ENCODE results near the gene IL1RAPL2.
"Not testable (repeated sequence)": the region's sequence is repeated elsewhere in the genome, so short reads cannot be mapped to it uniquely, and the experiment has no call there.

The IL1RAPL2 gene

DNA sequence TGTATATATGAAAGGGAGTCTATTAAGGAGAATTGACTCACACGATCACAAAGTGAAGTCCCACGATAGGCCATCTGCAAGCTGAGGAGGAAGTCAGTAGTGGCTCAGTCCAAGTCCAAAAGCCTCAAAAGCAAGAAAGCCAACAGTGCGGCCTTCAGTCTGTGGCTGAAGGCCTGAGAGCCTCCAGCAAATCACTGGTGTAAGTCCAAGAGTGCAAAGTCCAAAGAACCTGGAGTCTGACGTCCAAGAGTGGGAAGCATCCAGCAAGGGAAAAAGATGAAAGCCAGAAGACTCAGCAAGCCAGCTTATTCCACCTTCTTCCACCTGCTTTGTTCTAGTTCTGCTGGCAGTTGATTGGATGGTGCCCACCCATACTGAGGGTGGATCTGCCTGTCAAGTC, 104.1 kb downstream of the IL1RAPL2 start:
- no peak for DNase-seq (ENCODE audit: low read depth)

DNA sequence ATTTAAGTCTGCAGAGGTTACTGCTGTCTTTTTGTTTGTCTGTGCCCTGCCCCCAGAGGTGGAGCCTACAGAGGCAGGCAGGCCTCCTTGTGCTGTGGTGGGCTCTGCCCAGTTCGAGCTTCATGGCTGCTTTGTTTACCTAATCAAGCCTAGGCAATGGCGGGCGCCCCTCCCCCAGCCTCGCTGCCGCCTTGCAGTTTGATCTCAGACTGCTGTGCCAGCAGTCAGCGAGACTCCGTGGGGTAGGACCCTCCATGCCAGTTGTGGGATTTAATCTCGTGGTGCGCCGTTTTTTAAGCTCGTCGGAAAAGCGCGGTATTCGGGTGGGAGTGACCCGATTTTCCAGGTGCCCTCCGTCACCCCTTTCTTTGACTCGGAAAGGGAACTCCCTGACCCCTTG, 111.5 kb downstream of the IL1RAPL2 start:
- DNase-seq (ENCODE audit: low read depth) = not testable (repeated sequence)

DNA sequence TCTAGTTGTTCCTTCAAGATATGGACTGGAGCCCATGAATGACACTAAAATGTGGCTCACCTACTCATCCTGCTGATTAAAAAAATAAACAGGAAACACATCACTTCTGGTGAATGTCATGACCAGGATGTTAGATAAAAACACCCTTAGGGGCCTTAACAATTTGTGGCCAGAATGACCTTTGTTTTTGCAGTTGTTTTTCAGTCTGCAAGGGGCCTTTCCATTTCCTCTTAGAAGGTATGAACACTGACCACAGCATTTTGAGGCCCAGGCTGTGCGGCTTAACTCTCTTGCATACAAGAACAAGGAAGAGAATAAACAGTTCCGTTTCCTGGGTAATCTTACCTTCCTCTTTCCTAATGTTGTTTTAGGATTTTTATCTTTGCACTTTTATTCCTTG, 113.2 kb downstream of the IL1RAPL2 start:
- no peak for DNase-seq (ENCODE audit: low read depth)

DNA sequence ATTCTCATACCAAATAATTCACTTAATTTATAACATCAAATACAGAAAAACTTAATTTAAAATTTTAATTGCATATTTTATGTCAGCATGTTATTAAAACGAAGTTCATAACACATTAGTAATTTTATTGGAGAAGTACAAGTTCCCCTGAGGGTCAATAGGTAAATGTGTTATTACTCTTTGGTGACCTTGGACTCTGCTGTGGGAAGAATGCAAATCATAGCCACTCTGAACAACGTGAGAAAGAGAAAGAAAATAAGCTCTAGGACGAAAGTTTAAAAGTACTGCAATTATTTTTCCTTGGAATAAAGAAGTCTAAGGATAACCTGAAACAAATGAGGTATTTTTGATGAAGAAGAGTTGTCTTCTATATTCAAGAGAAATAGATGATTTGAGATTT, 115.2 kb downstream of the IL1RAPL2 start:
- no peak for DNase-seq (ENCODE audit: low read depth)

DNA sequence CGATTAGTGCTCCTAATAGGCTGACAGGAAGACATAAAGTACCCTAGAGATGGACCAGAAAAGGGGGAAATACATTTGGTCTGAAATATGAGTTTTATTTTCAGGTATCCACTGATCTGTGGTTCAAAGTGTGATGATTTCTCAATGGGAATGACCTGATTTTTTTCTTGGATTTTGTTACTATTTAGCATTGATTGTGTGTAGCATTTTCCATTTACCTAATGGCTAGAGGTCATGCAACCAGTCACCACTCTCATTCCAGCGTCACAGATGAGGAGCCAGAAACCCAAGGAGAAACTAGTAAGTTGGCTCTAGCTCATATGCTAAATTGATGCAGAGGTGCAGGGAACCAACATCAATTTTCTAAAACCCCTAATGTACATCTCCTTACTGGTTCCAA, 118.1 kb downstream of the IL1RAPL2 start:
- DNase-seq (ENCODE audit: low read depth) = no peak

DNA sequence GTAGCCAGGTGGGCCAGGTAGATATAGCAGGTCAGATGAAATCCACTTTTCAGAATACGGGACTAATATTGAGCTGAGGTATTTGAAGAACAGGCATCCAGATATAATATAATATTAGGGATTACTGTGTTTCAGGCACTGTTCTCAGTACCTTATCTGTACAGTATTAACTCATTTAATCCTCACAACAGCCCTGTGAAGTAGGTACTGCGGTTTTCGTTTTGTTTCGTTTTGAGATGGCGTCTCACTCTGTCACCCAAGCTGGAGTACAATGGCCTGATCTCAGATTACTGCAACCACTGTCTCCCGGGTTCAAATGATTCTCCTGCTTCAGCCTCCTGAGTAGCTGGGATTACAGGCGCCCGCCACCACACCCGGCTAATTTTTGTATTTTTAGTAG, 129.6 kb downstream of the IL1RAPL2 start:
- no peak for DNase-seq (ENCODE audit: low read depth)

DNA sequence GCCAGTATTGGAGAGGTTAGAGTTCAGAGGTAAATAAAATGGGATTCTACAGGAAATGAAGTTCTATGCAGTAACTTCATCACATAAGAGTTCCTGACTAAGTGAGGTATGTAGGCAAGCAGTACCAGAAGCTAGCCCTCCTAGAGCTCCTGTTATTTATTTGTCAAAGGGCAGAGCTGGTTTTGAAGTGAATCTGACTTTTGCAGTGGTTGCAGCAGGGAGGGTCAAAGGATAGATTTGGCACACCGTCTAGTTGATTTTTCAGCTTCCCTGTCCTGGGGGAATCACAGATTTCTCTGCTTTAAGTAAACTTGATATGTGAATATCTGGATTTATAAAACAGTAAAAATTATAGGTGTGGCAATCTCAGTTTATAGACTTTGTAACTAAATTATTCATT, 130.7 kb downstream of the IL1RAPL2 start:
- no peak for DNase-seq (ENCODE audit: low read depth)

DNA sequence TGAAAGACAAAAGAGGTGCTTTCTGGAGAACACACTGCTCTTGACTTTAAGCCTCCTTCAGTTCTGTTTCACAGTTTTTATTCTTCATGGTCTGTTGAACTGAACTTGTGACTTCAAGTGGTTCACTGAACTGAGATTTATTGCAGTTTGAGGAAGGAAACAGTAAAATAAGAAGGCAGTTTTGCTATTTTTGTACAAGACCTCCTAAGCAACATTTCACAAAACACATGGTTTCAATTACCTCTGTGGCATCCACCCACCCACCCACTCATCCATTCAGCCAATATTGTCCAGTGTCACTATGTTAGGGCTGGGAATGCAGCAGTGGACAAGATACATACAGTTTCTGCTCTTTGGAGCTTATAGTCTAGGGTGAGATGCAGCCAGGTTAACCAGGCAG, 131.3 kb downstream of the IL1RAPL2 start:
- no peak for DNase-seq (ENCODE audit: low read depth)

DNA sequence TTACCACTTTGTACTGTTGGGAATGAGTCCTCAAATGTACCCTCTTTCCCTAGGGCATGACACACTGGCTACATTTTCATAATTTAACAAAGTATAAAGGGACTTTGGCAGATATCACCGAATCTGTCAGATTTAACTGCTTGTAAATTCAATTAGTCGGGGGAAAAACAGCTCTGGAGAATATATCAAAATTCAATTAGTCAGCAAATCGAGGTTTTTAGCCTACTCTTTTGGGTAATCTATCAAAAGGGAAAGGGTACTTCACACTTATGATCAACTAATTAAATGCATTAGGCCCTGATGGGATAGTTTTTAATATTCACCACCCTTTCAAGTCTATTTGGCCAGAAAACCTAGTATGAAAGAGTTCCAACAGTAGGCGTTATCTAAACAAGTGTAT, 141.0 kb downstream of the IL1RAPL2 start:
- DNase-seq (ENCODE audit: low read depth) = no peak

DNA sequence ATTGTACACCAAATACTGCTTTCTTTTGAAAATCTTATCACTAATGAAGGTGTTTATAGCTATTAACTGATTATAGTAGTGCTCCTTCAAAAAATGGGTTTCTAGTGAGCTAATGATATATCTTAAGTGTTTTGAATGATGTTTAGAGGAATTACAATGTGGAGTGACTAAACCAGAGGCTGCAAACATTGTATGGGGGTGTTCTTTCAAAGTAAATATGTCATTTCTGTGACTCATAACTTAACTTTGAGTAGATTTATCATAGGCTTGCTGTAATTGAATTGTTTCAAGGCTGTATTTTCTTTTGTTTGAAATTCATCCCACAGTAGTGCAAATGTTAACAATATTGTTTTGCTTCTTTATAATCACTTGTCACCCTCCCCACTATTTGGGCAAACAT, 141.6 kb downstream of the IL1RAPL2 start:
- no peak for DNase-seq (ENCODE audit: low read depth)

DNA sequence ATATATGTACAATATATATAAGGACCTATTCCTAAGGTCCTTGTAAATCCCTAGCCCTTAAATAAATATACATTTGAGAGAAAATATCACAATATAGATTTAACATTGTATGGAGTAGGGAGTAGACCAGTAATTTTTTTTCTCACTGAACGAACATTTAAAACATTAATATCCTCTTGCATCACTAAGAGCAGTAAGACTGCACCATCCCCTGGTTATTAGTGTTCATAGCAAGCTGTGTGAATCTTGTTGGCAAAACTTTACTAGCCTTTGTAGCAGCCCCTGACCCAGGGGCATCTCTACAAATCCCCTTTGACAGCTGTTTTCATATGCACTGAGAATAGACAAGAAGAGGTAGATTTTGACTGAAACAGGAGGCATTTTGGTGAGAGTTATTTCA, 146.5 kb downstream of the IL1RAPL2 start:
- DNase-seq (ENCODE audit: low read depth) = no peak

DNA sequence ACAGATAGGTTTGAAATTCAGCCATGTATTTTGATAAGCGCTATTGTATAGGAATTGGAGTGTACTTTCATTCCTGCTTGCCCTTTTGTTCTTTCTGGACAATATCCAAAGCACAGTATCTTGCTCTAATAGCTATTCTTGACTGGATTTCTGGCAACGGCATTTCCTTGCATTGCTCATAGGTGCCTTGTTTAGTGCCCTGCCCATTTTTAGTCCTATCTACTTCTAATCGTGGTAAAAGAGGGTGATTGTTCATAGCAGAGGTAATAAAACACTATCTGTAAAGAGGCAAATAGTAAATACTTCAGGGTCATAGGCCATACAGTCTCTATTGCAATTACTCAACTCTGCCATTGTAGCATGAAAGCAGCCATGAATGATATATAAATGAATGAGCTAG, 155.9 kb downstream of the IL1RAPL2 start:
- no peak for DNase-seq (ENCODE audit: low read depth)

DNA sequence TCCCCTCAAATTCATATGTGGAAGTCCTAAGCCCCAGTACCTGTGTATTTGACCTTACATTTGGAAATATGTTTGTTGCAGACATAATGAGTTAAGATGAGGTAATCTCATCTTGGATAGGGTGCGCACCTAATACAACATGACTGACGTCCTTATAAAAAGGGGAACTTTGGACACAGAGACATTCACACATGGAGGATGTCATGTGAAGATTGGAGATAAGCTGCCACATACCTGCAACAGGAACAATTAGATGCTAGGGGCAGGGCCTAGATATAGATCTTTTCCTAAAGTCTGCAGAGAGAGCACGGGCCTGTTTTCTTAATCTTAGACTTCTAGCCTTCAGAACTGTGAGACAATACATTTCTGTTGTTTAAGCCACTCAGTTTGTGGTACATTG, 162.5 kb downstream of the IL1RAPL2 start:
- no peak for DNase-seq (ENCODE audit: low read depth)

DNA sequence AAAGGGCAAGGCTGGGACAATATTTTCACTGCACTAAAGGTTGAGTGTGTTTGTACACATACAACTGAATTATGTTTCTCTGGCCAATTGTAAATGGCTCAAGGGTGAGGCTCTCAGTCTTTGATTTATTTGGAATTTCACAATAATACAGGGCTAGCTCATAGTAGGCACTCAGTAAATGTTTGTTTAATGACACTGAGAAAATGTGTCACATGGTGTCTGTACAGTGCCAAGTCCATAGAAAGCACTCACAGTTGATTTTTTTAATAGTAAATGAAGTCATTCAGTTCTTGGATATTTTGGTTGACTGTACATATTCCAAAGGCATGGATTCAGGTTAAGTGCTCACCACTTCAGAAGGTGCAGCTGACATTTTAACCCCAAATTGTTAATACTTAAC, 176.4 kb downstream of the IL1RAPL2 start:
- no peak for DNase-seq (ENCODE audit: low read depth)

DNA sequence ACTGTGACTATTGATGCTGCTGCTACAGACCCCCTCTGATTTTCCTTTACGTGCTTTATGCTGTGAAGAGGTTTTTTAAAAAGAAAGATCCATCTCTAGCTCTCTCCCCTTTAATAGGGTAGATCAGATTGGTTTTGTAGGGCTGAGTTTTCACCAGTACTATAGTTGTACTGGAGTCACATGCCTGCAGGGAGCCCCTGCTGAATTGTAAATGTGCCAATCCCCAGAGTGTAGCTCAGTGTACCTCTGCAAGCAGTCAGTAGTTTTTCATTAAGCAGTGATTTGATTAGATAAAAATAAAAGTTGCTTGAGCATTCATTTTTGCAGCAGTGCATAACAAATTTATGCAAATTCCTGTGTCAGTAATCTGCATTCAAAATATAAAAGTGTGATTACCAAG, 179.2 kb downstream of the IL1RAPL2 start:
- no peak for DNase-seq (ENCODE audit: low read depth)

DNA sequence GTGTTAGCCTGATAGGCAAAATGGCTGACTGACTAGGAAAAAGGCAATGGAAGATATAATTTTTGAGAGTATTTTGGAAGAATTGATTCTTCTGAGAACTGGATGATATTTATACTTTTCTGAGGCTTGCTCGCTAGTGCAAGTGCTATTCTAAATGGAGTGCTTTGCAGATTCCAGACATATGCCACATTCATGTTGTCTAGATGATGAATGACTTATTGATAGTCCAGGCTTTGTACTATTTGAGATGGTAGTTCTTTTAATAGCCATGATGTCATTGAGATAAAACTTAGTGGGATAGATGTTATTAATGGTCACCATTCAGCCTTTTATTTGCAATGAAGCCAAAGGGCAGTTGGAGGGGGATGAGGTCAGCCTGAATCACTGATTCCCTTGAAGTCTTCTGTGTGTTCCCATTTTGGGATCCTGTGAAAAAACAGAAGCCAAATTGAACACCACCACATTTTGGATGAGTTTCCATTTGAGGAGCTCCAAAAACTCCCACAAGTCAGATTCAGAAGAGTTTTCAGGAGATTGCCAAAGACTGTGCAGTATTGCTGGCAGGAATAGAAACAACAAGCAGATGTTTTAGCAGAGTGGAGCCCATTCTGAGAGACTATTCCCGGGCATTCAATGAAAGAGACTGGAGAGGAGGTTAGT, 184.1 kb downstream of the IL1RAPL2 start:
- no peak for DNase-seq (ENCODE audit: low read depth)

DNA sequence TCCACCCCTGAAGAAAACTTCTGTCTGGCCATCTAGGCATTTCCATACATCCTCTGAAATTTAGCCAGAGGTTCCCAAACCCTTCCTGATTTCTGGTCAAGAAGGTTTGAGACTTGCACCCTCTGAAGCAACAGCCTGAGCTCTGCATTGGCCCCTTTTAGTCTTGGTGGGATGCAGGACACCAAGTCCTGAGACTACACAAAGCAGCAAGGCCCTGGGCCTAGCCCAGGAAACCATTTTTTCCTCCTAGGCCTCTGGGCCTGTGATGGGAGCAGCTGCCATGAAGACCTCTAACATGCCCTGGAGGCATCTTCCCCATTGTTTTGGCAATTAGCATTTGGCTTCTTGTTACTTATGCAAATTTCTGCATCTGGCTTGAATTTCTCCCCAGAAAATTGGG, 196.6 kb downstream of the IL1RAPL2 start:
- no peak for DNase-seq (ENCODE audit: low read depth)

DNA sequence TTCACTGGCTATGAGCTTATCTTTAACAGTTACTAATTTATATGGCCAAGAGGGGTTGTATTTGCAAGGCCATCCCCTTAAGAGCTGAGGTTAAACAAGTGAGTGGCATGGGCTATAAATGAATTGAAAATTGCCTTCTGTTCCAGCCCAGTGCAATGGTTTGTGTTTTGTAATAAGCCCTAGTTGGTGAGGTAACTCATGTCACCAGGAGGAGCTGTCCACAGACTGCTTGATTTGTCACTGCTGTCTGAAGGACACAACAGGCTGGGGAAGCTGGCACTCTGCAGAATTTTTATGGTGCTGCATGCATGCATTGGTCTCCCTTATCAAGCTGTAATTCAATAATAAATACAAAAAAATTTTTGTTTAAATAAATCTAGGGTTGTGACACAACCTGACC, 223.8 kb downstream of the IL1RAPL2 start:
- no peak for DNase-seq (ENCODE audit: low read depth)

DNA sequence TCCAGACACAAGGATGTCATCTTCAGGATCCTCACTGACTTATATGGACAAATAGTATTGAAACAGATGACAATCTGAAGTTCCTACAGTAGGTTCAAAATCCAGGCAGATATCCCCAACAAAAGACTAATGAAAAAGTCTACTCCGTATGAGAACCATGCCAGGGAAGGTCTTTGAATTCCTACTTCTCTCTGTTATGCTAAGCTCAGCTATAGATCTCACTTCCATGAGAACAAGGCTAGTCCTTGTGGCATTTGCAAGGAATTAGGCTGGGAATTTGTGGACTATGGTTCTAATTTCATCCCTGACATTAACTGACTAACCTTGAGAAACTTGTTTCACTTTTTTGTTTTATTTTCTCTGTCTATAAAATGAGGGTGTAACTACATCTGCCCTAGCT, 229.8 kb downstream of the IL1RAPL2 start:
- no peak for DNase-seq (ENCODE audit: low read depth)

DNA sequence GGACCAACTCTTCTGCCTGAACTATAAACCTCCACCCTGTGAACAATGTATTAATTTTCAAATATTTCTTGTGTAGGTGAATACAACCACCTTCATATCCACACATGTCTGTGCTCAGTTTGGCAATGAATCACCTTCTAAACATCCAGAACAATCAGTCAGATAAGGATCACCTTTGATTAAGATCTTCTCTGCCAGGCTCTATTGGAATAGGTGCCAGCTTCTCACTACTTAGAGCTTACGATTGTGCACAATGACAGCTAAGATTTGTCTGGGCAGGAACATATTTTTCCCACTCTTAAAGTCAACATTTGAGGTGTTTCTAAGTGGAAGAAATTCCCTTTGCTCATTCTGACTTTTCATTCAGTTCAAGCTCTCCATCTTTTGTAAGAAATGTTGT, 237.2 kb downstream of the IL1RAPL2 start:
- no peak for DNase-seq (ENCODE audit: low read depth)

DNA sequence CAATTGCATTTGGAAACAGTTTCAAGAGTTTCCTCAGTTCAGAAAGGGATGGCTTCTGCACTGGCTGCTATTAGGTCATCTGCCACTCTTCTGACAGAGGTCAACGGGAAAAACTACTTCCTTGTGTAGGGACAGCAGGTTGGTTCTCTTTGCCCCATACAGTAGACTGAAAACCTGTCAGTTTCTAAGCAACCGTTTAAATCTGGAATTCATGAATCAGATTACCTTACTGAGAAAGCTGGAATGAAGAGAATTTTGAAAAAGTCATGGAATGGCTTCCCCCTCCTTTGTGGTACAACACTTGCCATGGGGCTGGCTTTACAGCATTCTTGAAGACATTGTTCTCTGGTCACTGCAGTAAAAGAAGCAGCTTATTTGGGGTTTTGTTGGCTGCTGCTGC, 240.3 kb downstream of the IL1RAPL2 start:
- DNase-seq (ENCODE audit: low read depth) = no peak

DNA sequence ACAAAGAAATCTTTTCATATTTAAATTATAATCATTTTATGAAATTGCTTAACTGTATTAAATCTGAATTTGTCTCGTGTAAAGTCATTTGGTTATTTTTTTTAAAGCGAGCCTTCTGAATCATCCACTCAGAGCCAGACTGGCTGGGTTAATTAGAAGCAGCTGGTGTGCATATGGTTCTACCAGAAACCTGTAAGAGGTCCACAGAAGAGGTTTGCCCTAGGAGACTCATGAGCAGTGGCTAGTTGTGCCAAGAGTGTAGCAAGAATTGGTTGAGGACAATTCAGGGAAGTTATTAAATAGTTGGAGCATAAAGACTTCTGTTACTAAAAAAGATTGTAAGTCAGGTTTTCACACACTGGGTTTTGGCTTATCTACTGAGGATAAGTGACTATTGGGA, 267.4 kb downstream of the IL1RAPL2 start:
- no peak for DNase-seq (ENCODE audit: low read depth)

DNA sequence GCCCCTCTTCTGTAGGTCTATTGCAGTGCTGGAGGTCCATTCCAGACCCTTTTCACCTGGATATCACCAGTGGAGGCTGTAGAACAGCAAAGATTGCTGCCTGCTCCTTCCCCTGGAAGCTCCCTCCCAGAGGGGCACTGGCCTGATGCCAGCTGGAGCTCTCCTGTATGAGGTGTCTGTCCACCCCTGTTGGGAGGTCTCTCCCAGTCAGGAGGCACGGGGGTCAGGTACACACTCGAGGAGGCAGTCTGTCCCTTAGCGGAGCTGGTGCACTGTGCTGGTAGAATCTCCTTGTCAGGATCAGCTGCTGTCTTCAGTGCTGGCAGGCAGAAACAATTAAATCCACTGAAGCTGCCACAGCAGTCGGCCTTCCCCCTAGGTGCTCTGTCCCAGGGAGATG, 276.6 kb downstream of the IL1RAPL2 start:
- DNase-seq (ENCODE audit: low read depth) = no peak

DNA sequence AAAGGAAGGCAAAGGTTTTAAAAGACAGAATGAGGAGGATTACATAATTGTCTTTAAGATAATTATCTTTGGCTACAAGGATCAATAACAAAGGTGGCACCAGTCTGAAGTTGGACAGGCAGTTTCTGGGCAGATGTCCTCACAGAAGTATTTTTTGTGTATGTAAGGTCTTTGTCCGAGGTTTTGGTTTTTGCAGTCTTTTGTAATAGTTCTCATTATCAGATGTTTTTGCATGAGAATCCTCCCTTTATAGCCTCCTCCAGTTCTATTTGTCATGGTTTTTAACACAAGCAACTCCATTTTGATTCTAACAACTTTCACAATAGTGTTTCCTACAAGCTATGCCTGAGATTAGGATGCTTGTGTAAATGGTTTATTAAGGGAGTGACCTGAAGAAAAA, 286.2 kb downstream of the IL1RAPL2 start:
- DNase-seq (ENCODE audit: low read depth) = no peak

DNA sequence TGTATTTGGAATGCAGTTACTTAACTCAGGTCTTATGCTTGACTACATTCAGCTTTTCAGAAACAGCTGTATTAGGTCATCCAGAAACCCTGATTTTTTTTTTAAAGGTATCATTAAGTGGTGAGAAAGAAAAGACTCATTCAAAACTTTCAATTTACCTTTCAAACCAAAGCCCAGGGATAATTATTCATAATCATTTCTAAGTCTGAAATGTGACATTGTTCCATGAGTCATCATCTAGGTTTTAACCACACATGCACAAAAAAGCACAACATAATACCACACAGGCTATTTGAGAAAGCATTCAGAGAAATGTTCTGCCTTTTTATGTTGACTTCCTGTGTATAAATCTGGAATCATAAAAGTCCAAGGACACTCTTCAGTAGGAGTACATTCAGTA, 288.2 kb downstream of the IL1RAPL2 start:
- no peak for DNase-seq (ENCODE audit: low read depth)

All from stromal cell of bone marrow (primary cell).